ENCODE data around the gene NKAPL. TPM values are rescaled to one million over a fixed set of nuclear protein-coding genes. Genes with fewer than 3 reads are reported as not detected.

NKAPL gene
- total RNA-seq, 1 experiment from 2014 or later, result not detected

- TSS peak; percentile 73 for BruUV-seq (replicated peaks)
- peak; percentile 24; the same call in 1 of the 2 replicates for TF ChIP-seq FOSL1 (IDR thresholded peaks at IDR 0.05; ENCODE audit: low read depth)
- peak; percentile 85 for TF ChIP-seq SIN3A (IDR thresholded peaks at IDR 0.05; ENCODE audit: low read depth)
- TF ChIP-seq TCF7L2 (IDR thresholded peaks at IDR 0.05; ENCODE audit: borderline replicate concordance, extremely low read depth, insufficient read depth, insufficient read length), result peak; percentile 99
- TF ChIP-seq SRF (IDR thresholded peaks at IDR 0.05; ENCODE audit: low read depth), result peak; percentile 60; the same call in 1 of the 2 replicates
- TF ChIP-seq ATF3 (IDR thresholded peaks at IDR 0.05), result no peak
- peak; percentile 76 for TF ChIP-seq MAX (IDR thresholded peaks at IDR 0.05)
- peak; percentile 64 for TF ChIP-seq SP1 (IDR thresholded peaks at IDR 0.05; ENCODE audit: low read depth)
- TF ChIP-seq ZFX (IDR thresholded peaks at IDR 0.05), result no peak
- no peak for TF ChIP-seq ZBTB33 (IDR thresholded peaks at IDR 0.05; ENCODE audit: extremely low read depth, insufficient replicate concordance, low read length)
- no peak for TF ChIP-seq CTCF (IDR thresholded peaks at IDR 0.05 in 2 of 3, conservative IDR thresholded peaks at IDR 0.05 in 1 of 3; ENCODE audit: borderline replicate concordance in 1 of 3, insufficient read depth in 1 of 3, low read depth in 2 of 3, low read length in 2 of 3)
- no peak for TF ChIP-seq EZH2 (IDR thresholded peaks at IDR 0.05)
- TF ChIP-seq POLR2AphosphoS5 (IDR thresholded peaks at IDR 0.05; ENCODE audit: low read depth, low read length), result peak; percentile 79
- peak; percentile 88 for TF ChIP-seq YY1 (IDR thresholded peaks at IDR 0.05; ENCODE audit: extremely low read depth, insufficient replicate concordance, low read depth, low read length)
- no peak for TF ChIP-seq EZH2phosphoT487 (IDR thresholded peaks at IDR 0.05; ENCODE audit: borderline replicate concordance)
- TF ChIP-seq JUND (IDR thresholded peaks at IDR 0.05), result peak; percentile 38; the same call in 1 of the 2 replicates
- TF ChIP-seq RAD21 (IDR thresholded peaks at IDR 0.05; ENCODE audit: low read depth), result no peak
- TF ChIP-seq CBX3 (IDR thresholded peaks at IDR 0.05; ENCODE audit: low read depth), result peak; percentile 73; the same call in 1 of the 2 replicates
- no peak for TF ChIP-seq POLR2A (IDR thresholded peaks at IDR 0.05; ENCODE audit: borderline replicate concordance, extremely low read depth, insufficient read depth, insufficient read length)
- TF ChIP-seq ELF1 (IDR thresholded peaks at IDR 0.05; ENCODE audit: borderline replicate concordance, low read depth), result peak; percentile 82
- no peak for TF ChIP-seq ZNF274 (IDR thresholded peaks at IDR 0.05; ENCODE audit: low read depth, low read length)
Observed at GRCh38 chr6:28225056-28225834, 33.9 kb upstream of the NKAPL start, which contains the start of gene ZSCAN9. Gene ZSCAN9 (plus strand): TSS chr6:28225275. CDS start chr6:28227085, 1,810 bp downstream.

More at GRCh38 chr6:28225056-28225834, 33.9 kb upstream of the NKAPL start, which contains the start of gene ZSCAN9:
- Histone ChIP-seq H3K4me1 (ENCODE audit: control insufficient read depth in 1 of 2, insufficient read depth in 2 of 2, low read length in 2 of 2) (peaks cover 10 to 19% of the 10 kb centered on the region in 2 experiments), H3K4me3 (replicated peaks in 1 of 2; ENCODE audit: low read depth in 1 of 2, low read length in 2 of 2) (peak within 1 kb of the TSS; percentile 82 to 83), H3K4me2 (ENCODE audit: low read length) (peak within 1 kb of the TSS; percentile 92), H3K36me3 (ENCODE audit: control insufficient read depth in 1 of 2, insufficient read depth in 2 of 2, low read length in 2 of 2) (peaks cover 18 to 25% of the 10 kb centered on the region in 2 experiments), H3K9ac (ENCODE audit: low read length) (peak within 1 kb of the TSS; percentile 76), H2AFZ (ENCODE audit: low read depth, low read length, poor library complexity, severe bottlenecking) (peak within 1 kb of the TSS; percentile 76), H3K9me3 (ENCODE audit: control insufficient read depth in 1 of 2, insufficient read depth in 1 of 2, low read depth in 1 of 2, low read length in 2 of 2) (no peaks in the 10 kb centered on the region), H3K27me3 (ENCODE audit: insufficient read depth, low read length) (no peaks in the 10 kb centered on the region), H4K20me1 (ENCODE audit: insufficient read depth) (no peaks in the 10 kb centered on the region), H3K9me2 (ENCODE audit: insufficient read depth) (no peaks in the 10 kb centered on the region; the same call in 1 of the 2 replicates), H3K79me2 (ENCODE audit: insufficient read depth, low read length) (peaks cover 19% of the 10 kb centered on the region), H3K27ac (ENCODE audit: low read depth, low read length) (peak within 1 kb of the TSS; percentile 43)
- ChIA-PET RAD21 (ENCODE audit: low non-redundant PET in 1 of 2, low total read pairs in 2 of 2, uncharacterized antibody in 2 of 2, unreplicated experiment in 2 of 2) (no interaction called here), POLR2A (no interaction called here), CTCF (no interaction called here)
- DNase-seq (ENCODE audit: low read depth, low spot score) (peak; percentile 87), ATAC-seq (peak; percentile 93)
- intact Hi-C loops (cut with micrococcal nuclease), result loop anchor here (5.0 kb wide), 1 partner anchor 127 kb away; no protein-coding TSS in a partner anchor

Measured in HCT116 (cell line).